Natural killer cell (primary cell): ENCODE results near the gene AMOTL2. TPM values are rescaled to one million over a fixed set of nuclear protein-coding genes. Genes with fewer than 3 reads are reported as not detected.

Experiments
- ATAC-seq, 3 donors: fragments of 150-1000 bp in 2 of 3; fragments of 200-7000 bp in 1 of 3; cut with Tn5 transposase; 1 replicate in 1 of 3; 2 replicates in 2 of 3; pipeline ENCODE4 v1.10.0; 2021; ENCODE audit warnings: mild to moderate bottlenecking in 2 of 3, moderate library complexity in 2 of 3
- DNase-seq, 2 donors: peaks; one replicate each; pipeline versions ENCODE4 v3.0.0 to v3.0.0-alpha.2; 2013 to 2021; ENCODE audit warnings: mixed read lengths in 1 of 2
- H3K27ac ChIP-seq: one replicate; pipeline ENCODE4 v1.5.1; 2013; ENCODE audit warnings: mild to moderate bottlenecking, low read length
- H3K27me3 ChIP-seq: one replicate; pipeline ENCODE4 v1.6.1; 2013; ENCODE audit warnings: low read length; ENCODE audit not compliant: control insufficient read depth, insufficient read depth
- H3K36me3 ChIP-seq: one replicate; pipeline ENCODE4 v1.6.1; 2013; ENCODE audit warnings: low read length; ENCODE audit not compliant: control insufficient read depth, insufficient read depth
- H3K4me1 ChIP-seq: one replicate; pipeline ENCODE4 v1.6.1; 2013; ENCODE audit warnings: low read length; ENCODE audit not compliant: control insufficient read depth, insufficient read depth
- H3K4me3 ChIP-seq: one replicate; pipeline ENCODE4 v1.5.1; 2013; ENCODE audit warnings: low read length
- H3K9me3 ChIP-seq: one replicate; pipeline ENCODE4 v1.6.1; 2013; ENCODE audit warnings: low read length; ENCODE audit not compliant: control insufficient read depth, insufficient read depth
- H3K27ac Mint-ChIP-seq, 2 donors: one replicate each; pipeline ENCODE4 v1.8.0; 2022; ENCODE audit warnings: mild to moderate bottlenecking in 2 of 2, mixed read lengths in 2 of 2, moderate library complexity in 1 of 2
- H3K27me3 Mint-ChIP-seq, 2 donors: one replicate each; pipeline ENCODE4 v1.8.0; 2022; ENCODE audit warnings: low read depth in 2 of 2, mixed read lengths in 2 of 2
- H3K36me3 Mint-ChIP-seq: one replicate; pipeline ENCODE4 v1.8.0; 2022; ENCODE audit warnings: mixed read lengths
- H3K4me1 Mint-ChIP-seq, 2 donors: one replicate each; pipeline ENCODE4 v1.8.0; 2022; ENCODE audit warnings: mixed read lengths in 2 of 2
- H3K4me3 Mint-ChIP-seq: one replicate; pipeline ENCODE4 v1.8.0; 2022; ENCODE audit warnings: mild to moderate bottlenecking, moderate library complexity, mixed read lengths
- H3K9me3 Mint-ChIP-seq, 2 donors: one replicate each; pipeline ENCODE4 v1.8.0; 2022; ENCODE audit warnings: mixed read lengths in 2 of 2
- CTCF ChIP-seq: fragments of 200-600 bp; IDR thresholded peaks from one replicate; pipeline ENCODE4 v1.8.0; 2022; ENCODE audit warnings: antibody characterized with exemption
- WGBS: methylation state at CpG from one replicate; pipeline ENCODE4 v1.1.7; 2013; ENCODE audit warnings: missing lambda C conversion rate; ENCODE audit not compliant: insufficient coverage; 5-methylcytosine and 5-hydroxymethylcytosine counted together
- intact Hi-C: fragments of 100-400 bp; cut with micrococcal nuclease; formaldehyde crosslinking; loops from one replicate; pipeline ENCODE4 v1.14.2; 2022
- total RNA-seq, 4 donors: library from RNA; stranded (reverse); fragments of 120-200 nt in 1 of 4; gene quantifications; one replicate each; pipeline versions ENCODE4 v1.2.3 to v1.2.4, GENCODE V29; 2013 to 2022

Gene AMOTL2
- total RNA-seq, 3 donors from 2014 or later (not counting 1 experiment from before 2014, with no cell fraction given): not detected

- Mint-ChIP-seq H3K27ac (no peak overlapping the region), H3K4me1 (no peaks in the 10 kb centered on the region), H3K36me3 (no peaks in the 10 kb centered on the region), H3K4me3 (no peak overlapping the region), H3K27me3 (peaks cover 0 to 2% of the 10 kb centered on the region in 2 donors), H3K9me3 (no peaks in the 10 kb centered on the region)
- intact Hi-C loops: no loop called here
- no peak for TF ChIP-seq CTCF
- ATAC-seq: no peak
- DNase-seq: no peak
- H3K4me1 ChIP-seq: no peaks in the 10 kb centered on the region
- H3K27me3 ChIP-seq: no peaks in the 10 kb centered on the region
- WGBS: 84% methylated on average over 5 of the region's 5 CpGs
- no peak overlapping the region for H3K27ac ChIP-seq
- H3K36me3 ChIP-seq: no peaks in the 10 kb centered on the region
- H3K9me3 ChIP-seq: no peaks in the 10 kb centered on the region
- H3K4me3 ChIP-seq: no peak overlapping the region
Measured at GRCh38 chr3:134419214-134419959, 45.1 kb upstream of the AMOTL2 start.

- intact Hi-C loops: no loop called here
Measured at GRCh38 chr3:134409041-134409440, 34.8 kb upstream of the AMOTL2 start.

GRCh38 chr3:134407239-134407625, 33.0 kb upstream of the AMOTL2 start:
- no peaks in the 10 kb centered on the region for H3K36me3 Mint-ChIP-seq
- H3K4me1 Mint-ChIP-seq: no peaks in the 10 kb centered on the region
- H3K4me1 ChIP-seq: no peaks in the 10 kb centered on the region
- ATAC-seq (no peak), DNase-seq (no peak)
- 88% methylated on average over 5 of the region's 6 CpGs for WGBS
- no peak overlapping the region for H3K4me3 ChIP-seq
- peaks cover 56 to 81% of the 10 kb centered on the region in 2 donors for H3K27me3 Mint-ChIP-seq
- H3K27ac Mint-ChIP-seq: no peak overlapping the region
- no peak for TF ChIP-seq CTCF
- no peak overlapping the region for H3K27ac ChIP-seq
- intact Hi-C loops: no loop called here
- H3K4me3 Mint-ChIP-seq: no peak overlapping the region
- H3K27me3 ChIP-seq: peaks cover 18% of the 10 kb centered on the region
- H3K36me3 ChIP-seq: no peaks in the 10 kb centered on the region
- H3K9me3 Mint-ChIP-seq: no peaks in the 10 kb centered on the region
- H3K9me3 ChIP-seq: no peaks in the 10 kb centered on the region

More at GRCh38 chr3:134409041-134409440, 34.8 kb upstream of the AMOTL2 start:
- Mint-ChIP-seq H3K27ac (no peak overlapping the region), H3K36me3 (no peaks in the 10 kb centered on the region), H3K27me3 (peaks cover 48 to 72% of the 10 kb centered on the region in 2 donors), H3K9me3 (no peaks in the 10 kb centered on the region), H3K4me3 (no peak overlapping the region), H3K4me1 (no peaks in the 10 kb centered on the region)
- 73% methylated on average over 1 of the region's 1 CpG for WGBS
- Histone ChIP-seq H3K36me3 (no peaks in the 10 kb centered on the region), H3K27me3 (peaks cover 20% of the 10 kb centered on the region), H3K9me3 (no peaks in the 10 kb centered on the region), H3K27ac (no peak overlapping the region), H3K4me1 (no peaks in the 10 kb centered on the region), H3K4me3 (no peak overlapping the region)
- DNase-seq: no peak
- TF ChIP-seq CTCF: no peak
- ATAC-seq: no peak
